ENCODE results near the gene PDE7B.

PDE7B gene

DNA sequence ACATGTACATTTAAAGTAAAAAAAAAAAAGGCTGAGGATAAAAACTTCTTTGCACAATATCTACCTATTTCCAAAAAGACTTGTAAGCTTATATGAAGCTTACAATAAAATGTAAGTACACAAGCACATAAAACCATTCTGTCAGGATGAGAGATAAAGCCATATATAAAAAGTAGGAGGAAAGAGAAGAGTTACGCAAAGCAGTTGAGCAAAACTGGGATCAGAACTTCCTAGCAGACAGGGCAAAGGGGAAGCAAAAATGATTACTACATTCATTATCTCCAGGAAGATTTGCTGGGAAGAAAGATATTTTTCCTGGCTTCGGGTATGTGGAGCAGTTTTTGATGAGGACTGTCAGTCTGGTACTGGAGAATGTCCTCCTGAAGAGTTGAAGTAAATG lies 200.5 kb downstream of the PDE7B start:
- H3K36me3 ChIP-seq (ENCODE audit: control insufficient read depth, insufficient read depth, low read length): no peaks in the 10 kb centered on the region
- H3K9ac ChIP-seq (ENCODE audit: low read length): no peak overlapping the region
- no peaks in the 10 kb centered on the region for H3K4me1 ChIP-seq (ENCODE audit: control insufficient read depth, insufficient read depth, low read length)
- no peaks in the 10 kb centered on the region for H3K27me3 ChIP-seq (ENCODE audit: control insufficient read depth, insufficient read depth, low read length)
- H3K4me3 ChIP-seq (ENCODE audit: low read length): no peak overlapping the region
- no peaks in the 10 kb centered on the region for H3K9me3 ChIP-seq (ENCODE audit: control insufficient read depth, low read length)

DNA sequence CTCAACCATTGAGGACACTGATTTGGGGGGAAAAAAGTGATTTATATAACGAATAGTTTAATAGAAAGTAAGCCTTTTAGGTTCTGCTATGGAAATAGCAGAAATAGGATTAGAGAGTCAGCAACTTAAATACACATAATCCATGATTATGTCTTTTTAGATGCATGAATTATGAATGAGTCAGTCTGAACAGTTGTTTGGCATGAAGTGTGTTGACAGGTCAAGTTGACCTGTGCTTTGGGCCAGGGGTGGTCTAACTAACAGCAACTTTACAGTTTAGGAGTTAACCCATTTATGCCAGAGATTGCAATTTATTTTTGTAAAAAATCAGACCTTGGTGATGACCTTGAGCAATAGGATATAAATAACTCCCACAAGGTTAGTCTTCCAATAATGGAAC lies 207.4 kb downstream of the PDE7B start:
- H3K9ac ChIP-seq (ENCODE audit: low read length): no peak overlapping the region
- H3K36me3 ChIP-seq (ENCODE audit: control insufficient read depth, insufficient read depth, low read length): no peaks in the 10 kb centered on the region
- no peaks in the 10 kb centered on the region for H3K4me1 ChIP-seq (ENCODE audit: control insufficient read depth, insufficient read depth, low read length)
- H3K27me3 ChIP-seq (ENCODE audit: control insufficient read depth, insufficient read depth, low read length): no peaks in the 10 kb centered on the region
- H3K4me3 ChIP-seq (ENCODE audit: low read length): no peak overlapping the region
- no peaks in the 10 kb centered on the region for H3K9me3 ChIP-seq (ENCODE audit: control insufficient read depth, low read length)

- no peaks in the 10 kb centered on the region for H3K9me3 ChIP-seq (ENCODE audit: control insufficient read depth, low read length)
- no peaks in the 10 kb centered on the region for H3K27me3 ChIP-seq (ENCODE audit: control insufficient read depth, insufficient read depth, low read length)
- no peaks in the 10 kb centered on the region for H3K36me3 ChIP-seq (ENCODE audit: control insufficient read depth, insufficient read depth, low read length)
- H3K4me1 ChIP-seq (ENCODE audit: control insufficient read depth, insufficient read depth, low read length): no peaks in the 10 kb centered on the region
- no peak overlapping the region for H3K4me3 ChIP-seq (ENCODE audit: low read length)
- no peak overlapping the region for H3K9ac ChIP-seq (ENCODE audit: low read length)
Measured at GRCh38 chr6:136059308-136059707, 207.8 kb downstream of the PDE7B start.

DNA sequence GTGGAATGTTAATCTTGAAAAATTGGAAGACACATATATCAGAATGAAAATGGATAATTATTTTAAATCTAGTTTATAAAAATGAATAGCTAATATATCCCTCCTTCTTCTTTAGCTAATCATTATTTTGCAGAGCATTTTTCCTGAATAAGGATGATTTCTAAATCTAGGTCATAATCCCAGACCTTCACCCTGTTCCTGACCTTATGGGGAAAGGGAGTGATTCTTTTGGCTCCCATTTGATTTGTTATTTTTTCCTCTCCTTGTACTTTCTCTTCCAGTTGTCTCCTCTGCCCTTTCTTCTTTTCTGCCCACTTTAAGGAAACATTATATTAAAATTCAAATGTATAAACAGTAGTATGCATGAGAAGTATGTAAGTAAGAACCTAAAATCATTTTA lies 208.6 kb downstream of the PDE7B start:
- H3K9ac ChIP-seq (ENCODE audit: low read length): no peak overlapping the region

DNA sequence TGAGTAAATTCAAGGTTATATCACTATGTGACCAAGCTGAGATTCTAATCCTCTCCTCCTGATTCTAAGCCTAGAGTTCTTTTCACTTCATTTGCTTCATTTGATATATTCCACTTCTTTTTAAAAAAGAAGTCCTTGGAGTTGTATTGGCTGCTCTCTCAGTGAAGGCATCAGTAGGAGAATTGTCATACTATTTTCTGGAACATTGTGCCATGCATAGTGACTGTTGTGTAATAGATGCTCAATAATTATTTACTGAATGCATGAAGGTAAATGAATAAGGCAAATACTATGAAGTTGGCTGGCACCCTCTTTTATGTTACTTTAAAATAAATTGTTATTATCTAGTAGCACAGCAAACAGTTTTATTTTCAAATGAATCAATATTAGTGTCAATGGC lies 209.3 kb downstream of the PDE7B start:
- H3K9me3 ChIP-seq (ENCODE audit: control insufficient read depth, low read length): no peaks in the 10 kb centered on the region
- H3K4me3 ChIP-seq (ENCODE audit: low read length): no peak overlapping the region
- no peaks in the 10 kb centered on the region for H3K36me3 ChIP-seq (ENCODE audit: control insufficient read depth, insufficient read depth, low read length)
- no peak overlapping the region for H3K9ac ChIP-seq (ENCODE audit: low read length)
- no peaks in the 10 kb centered on the region for H3K4me1 ChIP-seq (ENCODE audit: control insufficient read depth, insufficient read depth, low read length)
- H3K27me3 ChIP-seq (ENCODE audit: control insufficient read depth, insufficient read depth, low read length): no peaks in the 10 kb centered on the region

More for the DNA sequence above, 208.6 kb downstream of the PDE7B start:
- H3K27me3 ChIP-seq (ENCODE audit: control insufficient read depth, insufficient read depth, low read length): no peaks in the 10 kb centered on the region
- no peak overlapping the region for H3K4me3 ChIP-seq (ENCODE audit: low read length)
- H3K9me3 ChIP-seq (ENCODE audit: control insufficient read depth, low read length): no peaks in the 10 kb centered on the region
- no peaks in the 10 kb centered on the region for H3K36me3 ChIP-seq (ENCODE audit: control insufficient read depth, insufficient read depth, low read length)
- H3K4me1 ChIP-seq (ENCODE audit: control insufficient read depth, insufficient read depth, low read length): no peaks in the 10 kb centered on the region

GRCh38 chr6:136061701-136062100 lies 210.2 kb downstream of the PDE7B start:
- Histone ChIP-seq H3K9ac (ENCODE audit: low read length) (no peak overlapping the region), H3K9me3 (ENCODE audit: control insufficient read depth, low read length) (no peaks in the 10 kb centered on the region), H3K36me3 (ENCODE audit: control insufficient read depth, insufficient read depth, low read length) (no peaks in the 10 kb centered on the region), H3K27me3 (ENCODE audit: control insufficient read depth, insufficient read depth, low read length) (no peaks in the 10 kb centered on the region), H3K4me1 (ENCODE audit: control insufficient read depth, insufficient read depth, low read length) (no peaks in the 10 kb centered on the region), H3K4me3 (ENCODE audit: low read length) (no peak overlapping the region)

DNA sequence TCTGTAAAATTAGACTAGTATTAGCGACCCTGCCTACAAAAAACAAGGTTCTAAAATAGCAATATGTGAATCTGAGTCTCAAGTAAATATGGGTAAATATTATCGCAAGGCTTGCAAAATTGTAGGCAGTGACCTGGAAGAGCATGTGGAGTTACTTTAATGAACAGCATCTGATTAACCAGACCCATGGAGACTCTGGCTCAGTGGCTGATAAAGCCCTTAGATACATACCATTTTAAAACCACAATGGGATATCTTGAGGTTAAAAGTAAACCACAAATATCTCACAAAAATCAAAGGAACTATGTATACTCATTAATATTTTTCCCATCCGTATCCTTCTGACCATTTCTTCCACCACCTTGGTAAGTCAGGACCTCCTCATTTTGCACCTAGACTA lies 211.6 kb downstream of the PDE7B start:
- no peak overlapping the region for H3K9ac ChIP-seq (ENCODE audit: low read length)
- no peaks in the 10 kb centered on the region for H3K9me3 ChIP-seq (ENCODE audit: control insufficient read depth, low read length)
- no peaks in the 10 kb centered on the region for H3K27me3 ChIP-seq (ENCODE audit: control insufficient read depth, insufficient read depth, low read length)
- no peak overlapping the region for H3K4me3 ChIP-seq (ENCODE audit: low read length)
- no peaks in the 10 kb centered on the region for H3K4me1 ChIP-seq (ENCODE audit: control insufficient read depth, insufficient read depth, low read length)
- H3K36me3 ChIP-seq (ENCODE audit: control insufficient read depth, insufficient read depth, low read length): no peaks in the 10 kb centered on the region

DNA sequence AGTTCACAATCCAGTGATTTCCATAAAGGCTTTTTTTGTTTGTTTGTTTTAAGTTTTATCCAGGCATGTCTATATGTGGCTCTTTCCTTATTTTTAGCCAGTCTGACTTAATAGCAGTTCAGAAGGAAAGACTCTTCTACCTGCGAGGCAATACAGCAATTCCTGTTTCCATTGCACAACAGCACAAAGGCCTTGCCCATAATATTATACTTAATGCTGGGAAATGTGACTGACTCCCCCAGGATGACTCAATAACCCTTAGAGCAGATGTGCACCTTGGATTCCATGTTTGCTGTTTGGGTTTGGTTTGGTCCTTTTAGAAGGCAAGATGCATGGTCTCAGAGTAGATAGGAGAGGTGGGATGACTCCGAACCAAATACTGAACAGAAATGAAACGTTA lies 214.5 kb downstream of the PDE7B start:
- Histone ChIP-seq H3K9ac (ENCODE audit: low read length) (no peak overlapping the region), H3K4me1 (ENCODE audit: control insufficient read depth, insufficient read depth, low read length) (no peaks in the 10 kb centered on the region), H3K4me3 (ENCODE audit: low read length) (no peak overlapping the region), H3K9me3 (ENCODE audit: control insufficient read depth, low read length) (no peaks in the 10 kb centered on the region), H3K36me3 (ENCODE audit: control insufficient read depth, insufficient read depth, low read length) (no peaks in the 10 kb centered on the region), H3K27me3 (ENCODE audit: control insufficient read depth, insufficient read depth, low read length) (no peaks in the 10 kb centered on the region)

DNA sequence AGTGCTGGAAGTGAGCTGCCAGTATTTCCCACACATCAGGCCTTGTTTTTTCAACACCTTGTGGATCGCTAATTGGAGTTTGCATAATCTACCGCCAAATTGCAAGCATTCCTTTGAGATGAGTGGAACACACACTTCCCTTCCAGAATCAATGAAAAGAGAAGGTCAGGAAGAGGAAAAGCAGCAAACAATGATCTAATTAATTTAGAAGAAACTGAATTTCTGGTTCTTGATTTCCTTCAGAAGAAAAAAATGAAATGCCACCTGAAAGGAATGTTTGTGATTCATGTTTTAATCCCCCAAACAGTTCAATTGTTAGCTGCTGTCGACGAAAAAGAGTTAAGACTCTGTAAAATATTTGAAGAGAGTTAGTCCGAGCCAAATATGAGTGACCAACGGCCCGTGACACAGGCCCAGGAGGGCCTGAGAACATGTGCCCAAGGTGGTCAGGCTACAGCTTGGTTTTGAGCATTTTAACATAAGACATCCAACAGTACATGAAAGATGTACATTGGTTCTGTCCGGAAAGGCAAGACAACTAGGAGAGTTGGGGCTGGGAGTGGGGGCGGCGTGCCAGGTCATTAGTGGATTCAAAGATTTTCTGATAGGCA lies 216.3 kb downstream of the PDE7B start:
- Histone ChIP-seq H3K9me3 (ENCODE audit: control insufficient read depth, low read length) (no peaks in the 10 kb centered on the region), H3K36me3 (ENCODE audit: control insufficient read depth, insufficient read depth, low read length) (no peaks in the 10 kb centered on the region), H3K4me1 (ENCODE audit: control insufficient read depth, insufficient read depth, low read length) (no peaks in the 10 kb centered on the region), H3K9ac (ENCODE audit: low read length) (no peak overlapping the region), H3K27me3 (ENCODE audit: control insufficient read depth, insufficient read depth, low read length) (no peaks in the 10 kb centered on the region), H3K4me3 (ENCODE audit: low read length) (no peak overlapping the region)

- Histone ChIP-seq H3K27me3 (ENCODE audit: control insufficient read depth, insufficient read depth, low read length) (no peaks in the 10 kb centered on the region), H3K9me3 (ENCODE audit: control insufficient read depth, low read length) (no peaks in the 10 kb centered on the region), H3K36me3 (ENCODE audit: control insufficient read depth, insufficient read depth, low read length) (no peaks in the 10 kb centered on the region), H3K4me3 (ENCODE audit: low read length) (no peak overlapping the region), H3K4me1 (ENCODE audit: control insufficient read depth, insufficient read depth, low read length) (no peaks in the 10 kb centered on the region), H3K9ac (ENCODE audit: low read length) (no peak overlapping the region)
Measured at GRCh38 chr6:136069119-136069518, 217.6 kb downstream of the PDE7B start.

DNA sequence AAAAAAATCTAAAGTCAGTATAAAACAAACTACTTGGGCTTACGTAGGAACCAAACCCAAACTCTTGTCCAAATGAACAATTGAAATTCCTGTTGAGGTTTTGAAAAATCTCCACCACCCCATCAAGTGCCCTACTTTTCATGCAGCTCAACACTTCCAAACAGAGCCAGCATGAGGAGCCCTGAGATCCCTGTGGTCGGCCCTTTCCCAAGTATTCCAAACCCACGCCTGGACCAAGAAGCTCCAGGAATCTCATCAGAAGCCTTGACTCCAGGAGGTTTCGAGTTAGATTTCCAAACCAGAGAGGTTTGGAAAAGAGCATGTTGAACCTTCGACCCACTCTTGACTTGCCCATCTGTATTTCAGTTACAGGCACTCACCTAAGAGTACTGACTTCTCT lies 219.3 kb downstream of the PDE7B start:
- no peak overlapping the region for H3K4me3 ChIP-seq (ENCODE audit: low read length)
- H3K4me1 ChIP-seq (ENCODE audit: control insufficient read depth, insufficient read depth, low read length): no peaks in the 10 kb centered on the region
- no peaks in the 10 kb centered on the region for H3K36me3 ChIP-seq (ENCODE audit: control insufficient read depth, insufficient read depth, low read length)

DNA sequence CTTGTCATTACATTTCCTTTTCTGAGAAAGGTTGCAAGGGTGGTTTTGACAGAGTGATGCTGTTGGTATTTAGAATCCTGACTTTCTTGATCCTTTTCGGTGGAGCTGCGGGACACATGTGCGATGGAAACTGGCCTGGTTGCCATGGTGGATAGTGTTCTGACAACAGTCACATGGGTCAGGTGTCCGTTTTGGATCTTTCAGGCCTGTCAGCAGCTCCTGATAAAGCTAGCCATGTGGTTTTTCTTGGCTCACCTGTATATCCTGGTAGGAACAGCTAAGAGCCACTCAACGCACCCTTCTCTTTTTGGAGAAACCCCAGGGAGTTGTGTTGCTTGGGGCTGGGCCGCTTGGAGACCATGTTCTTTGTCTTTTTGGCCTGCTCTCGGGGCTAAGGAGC lies 221.2 kb downstream of the PDE7B start:
- Histone ChIP-seq H3K4me1 (ENCODE audit: control insufficient read depth, insufficient read depth, low read length) (no peaks in the 10 kb centered on the region), H3K9ac (ENCODE audit: low read length) (no peak overlapping the region), H3K36me3 (ENCODE audit: control insufficient read depth, insufficient read depth, low read length) (no peaks in the 10 kb centered on the region), H3K9me3 (ENCODE audit: control insufficient read depth, low read length) (no peaks in the 10 kb centered on the region), H3K27me3 (ENCODE audit: control insufficient read depth, insufficient read depth, low read length) (no peaks in the 10 kb centered on the region), H3K4me3 (ENCODE audit: low read length) (no peak overlapping the region)

More for the DNA sequence above, 219.3 kb downstream of the PDE7B start:
- Histone ChIP-seq H3K27me3 (ENCODE audit: control insufficient read depth, insufficient read depth, low read length) (no peaks in the 10 kb centered on the region), H3K9ac (ENCODE audit: low read length) (no peak overlapping the region), H3K9me3 (ENCODE audit: control insufficient read depth, low read length) (no peaks in the 10 kb centered on the region)

DNA sequence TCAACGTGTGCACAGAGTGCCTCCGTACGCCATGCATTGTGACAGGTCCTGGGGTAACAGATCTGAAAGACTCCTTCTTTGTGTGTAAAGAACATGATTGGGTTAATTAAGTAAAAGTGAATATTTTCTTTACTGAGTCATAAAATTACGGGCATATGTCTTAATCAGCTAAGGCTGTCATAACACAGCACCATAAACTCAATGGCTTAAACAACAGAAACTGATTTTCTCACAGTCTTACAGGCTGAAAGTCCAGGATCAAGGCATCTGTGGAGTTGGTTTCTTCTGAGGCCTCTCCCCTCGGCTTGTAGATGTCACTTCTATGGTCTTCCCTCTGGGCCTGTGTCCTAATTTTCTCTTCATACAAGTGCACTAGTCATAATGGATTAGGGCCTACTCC lies 221.7 kb downstream of the PDE7B start:
- no peak overlapping the region for H3K4me3 ChIP-seq (ENCODE audit: low read length)
- H3K4me1 ChIP-seq (ENCODE audit: control insufficient read depth, insufficient read depth, low read length): no peaks in the 10 kb centered on the region
- no peaks in the 10 kb centered on the region for H3K27me3 ChIP-seq (ENCODE audit: control insufficient read depth, insufficient read depth, low read length)
- no peaks in the 10 kb centered on the region for H3K36me3 ChIP-seq (ENCODE audit: control insufficient read depth, insufficient read depth, low read length)
- no peaks in the 10 kb centered on the region for H3K9me3 ChIP-seq (ENCODE audit: control insufficient read depth, low read length)
- no peak overlapping the region for H3K9ac ChIP-seq (ENCODE audit: low read length)

Data from mucosa of stomach (tissue), 1 donor.